HEK293 (cell line): ENCODE measurements around the gene NINJ2.

ENCODE experiments used
- GLI4 ChIP-seq: fragments of 450-650 bp; formaldehyde crosslinking; IDR thresholded peaks from 2 replicates; pipeline ENCODE4 v1.5.1; 2016; ENCODE audit warnings: missing biosample characterization, missing genetic modification characterization
- IKZF3 ChIP-seq: fragments of 450-650 bp; IDR thresholded peaks from 2 replicates; pipeline ENCODE4 v1.5.0; 2018; ENCODE audit warnings: missing biosample characterization, mild to moderate bottlenecking, missing genetic modification characterization, moderate library complexity
- KLF10 ChIP-seq: fragments of 450-650 bp; IDR thresholded peaks from 2 replicates; pipeline ENCODE4 v1.5.1; 2018; ENCODE audit warnings: missing biosample characterization, mild to moderate bottlenecking, missing genetic modification characterization
- REPIN1 ChIP-seq: fragments of 450-650 bp; formaldehyde crosslinking; IDR thresholded peaks from 2 replicates; pipeline ENCODE4 v1.5.1; 2017; ENCODE audit warnings: missing biosample characterization, missing genetic modification characterization, low read depth
- TRIM28 ChIP-seq: IDR thresholded peaks from 2 replicates; pipeline ENCODE4 v1.6.1; 2011; ENCODE audit warnings: low read length, control low read depth, borderline replicate concordance
- ZFP37 ChIP-seq: fragments of 450-650 bp; formaldehyde crosslinking; IDR thresholded peaks from 2 replicates; pipeline ENCODE4 v1.5.1; 2016; ENCODE audit warnings: missing biosample characterization, missing genetic modification characterization
- ZFP41 ChIP-seq: fragments of 450-650 bp; formaldehyde crosslinking; IDR thresholded peaks from 2 replicates; pipeline ENCODE4 v1.5.1; 2016; ENCODE audit warnings: missing biosample characterization, missing genetic modification characterization, borderline replicate concordance
- ZNF114 ChIP-seq: fragments of 450-650 bp; formaldehyde crosslinking; IDR thresholded peaks from 2 replicates; pipeline ENCODE4 v1.5.0; 2017; ENCODE audit warnings: missing biosample characterization, missing genetic modification characterization
- ZNF121 ChIP-seq: fragments of 450-650 bp; formaldehyde crosslinking; IDR thresholded peaks from 2 replicates; pipeline ENCODE4 v1.5.1; 2016; ENCODE audit warnings: missing biosample characterization, missing genetic modification characterization
- ZNF132 ChIP-seq: fragments of 450-650 bp; formaldehyde crosslinking; IDR thresholded peaks from 2 replicates; pipeline ENCODE4 v1.5.1; 2017; ENCODE audit warnings: missing biosample characterization, missing genetic modification characterization, borderline replicate concordance
- ZNF221 ChIP-seq: fragments of 450-650 bp; formaldehyde crosslinking; IDR thresholded peaks from 2 replicates; pipeline ENCODE4 v1.5.1; 2017; ENCODE audit warnings: missing biosample characterization, missing genetic modification characterization, borderline replicate concordance
- ZNF248 ChIP-seq: fragments of 450-650 bp; formaldehyde crosslinking; IDR thresholded peaks from 2 replicates; pipeline ENCODE4 v1.5.1; 2017; ENCODE audit warnings: missing biosample characterization, missing genetic modification characterization
- ZNF341 ChIP-seq: fragments of 450-650 bp; formaldehyde crosslinking; IDR thresholded peaks from 2 replicates; pipeline ENCODE4; 2016; ENCODE audit warnings: low read depth, missing biosample characterization, missing genetic modification characterization
- ZNF394 ChIP-seq: fragments of 450-650 bp; formaldehyde crosslinking; IDR thresholded peaks from 2 replicates; pipeline ENCODE4 v1.5.1; 2016; ENCODE audit warnings: missing biosample characterization, missing genetic modification characterization, mild to moderate bottlenecking, moderate library complexity, borderline replicate concordance
- ZNF560 ChIP-seq: fragments of 450-650 bp; formaldehyde crosslinking; IDR thresholded peaks from 2 replicates; pipeline ENCODE4 v1.5.1; 2017; ENCODE audit warnings: missing biosample characterization, missing genetic modification characterization, borderline replicate concordance
- ZNF571 ChIP-seq: fragments of 450-650 bp; formaldehyde crosslinking; IDR thresholded peaks from 2 replicates; pipeline ENCODE4 v1.5.0; 2017; ENCODE audit warnings: missing biosample characterization, missing genetic modification characterization
- ZNF596 ChIP-seq: fragments of 450-650 bp; IDR thresholded peaks from 2 replicates; pipeline ENCODE4 v1.5.0; 2018; ENCODE audit warnings: missing biosample characterization, mild to moderate bottlenecking, missing genetic modification characterization, moderate library complexity
- ZNF610 ChIP-seq: fragments of 450-650 bp; formaldehyde crosslinking; IDR thresholded peaks from 2 replicates; pipeline ENCODE4 v1.5.1; 2016; ENCODE audit warnings: missing biosample characterization, missing genetic modification characterization, borderline replicate concordance
- ZNF670 ChIP-seq: fragments of 450-650 bp; formaldehyde crosslinking; IDR thresholded peaks from 2 replicates; pipeline ENCODE4 v1.5.1; 2016; ENCODE audit warnings: missing biosample characterization, missing genetic modification characterization, low read depth
- ZNF677 ChIP-seq: fragments of 450-650 bp; IDR thresholded peaks from 2 replicates; pipeline ENCODE4 v1.5.0; 2018; ENCODE audit warnings: missing biosample characterization, mild to moderate bottlenecking, missing genetic modification characterization, moderate library complexity
- ZNF776 ChIP-seq: fragments of 450-650 bp; formaldehyde crosslinking; IDR thresholded peaks from 2 replicates; pipeline ENCODE4 v1.5.0; 2017; ENCODE audit warnings: missing biosample characterization, missing genetic modification characterization, borderline replicate concordance
- ZNF785 ChIP-seq: fragments of 450-650 bp; formaldehyde crosslinking; IDR thresholded peaks from 2 replicates; pipeline ENCODE4 v1.5.1; 2016; ENCODE audit warnings: missing biosample characterization, missing genetic modification characterization
- ZXDB ChIP-seq: fragments of 450-650 bp; formaldehyde crosslinking; IDR thresholded peaks from 2 replicates; pipeline ENCODE4 v1.5.1; 2016; ENCODE audit warnings: missing biosample characterization, missing genetic modification characterization
- TF ChIP-seq, protein P1 (sequence below): fragments of 450-650 bp; formaldehyde crosslinking; IDR thresholded peaks from 2 replicates; pipeline ENCODE4 v1.5.1; 2016; ENCODE audit warnings: missing biosample characterization, missing genetic modification characterization
- TF ChIP-seq, protein P2 (sequence below): fragments of 450-650 bp; formaldehyde crosslinking; IDR thresholded peaks from 2 replicates; pipeline ENCODE4 v1.5.1; 2016; ENCODE audit warnings: missing biosample characterization, missing genetic modification characterization
- TF ChIP-seq, protein P3 (sequence below): fragments of 450-650 bp; formaldehyde crosslinking; IDR thresholded peaks from 2 replicates; pipeline ENCODE4 v1.5.1; 2016; ENCODE audit warnings: missing biosample characterization, missing genetic modification characterization, low read depth
- TF ChIP-seq, protein P4 (sequence below): fragments of 450-650 bp; formaldehyde crosslinking; optimal IDR thresholded peaks from 2 replicates; pipeline ENCODE3; 2016; ENCODE audit warnings: missing biosample characterization, mild to moderate bottlenecking, missing genetic modification characterization
- TF ChIP-seq, protein P5 (sequence below): fragments of 450-650 bp; formaldehyde crosslinking; IDR thresholded peaks from 2 replicates; pipeline ENCODE4 v1.5.1; 2016; ENCODE audit warnings: missing biosample characterization, missing genetic modification characterization
- TF ChIP-seq, protein P6 (sequence below): fragments of 450-650 bp; formaldehyde crosslinking; IDR thresholded peaks from 2 replicates; pipeline ENCODE4 v1.5.1; 2016; ENCODE audit warnings: missing biosample characterization, missing genetic modification characterization

NINJ2 gene

DNA sequence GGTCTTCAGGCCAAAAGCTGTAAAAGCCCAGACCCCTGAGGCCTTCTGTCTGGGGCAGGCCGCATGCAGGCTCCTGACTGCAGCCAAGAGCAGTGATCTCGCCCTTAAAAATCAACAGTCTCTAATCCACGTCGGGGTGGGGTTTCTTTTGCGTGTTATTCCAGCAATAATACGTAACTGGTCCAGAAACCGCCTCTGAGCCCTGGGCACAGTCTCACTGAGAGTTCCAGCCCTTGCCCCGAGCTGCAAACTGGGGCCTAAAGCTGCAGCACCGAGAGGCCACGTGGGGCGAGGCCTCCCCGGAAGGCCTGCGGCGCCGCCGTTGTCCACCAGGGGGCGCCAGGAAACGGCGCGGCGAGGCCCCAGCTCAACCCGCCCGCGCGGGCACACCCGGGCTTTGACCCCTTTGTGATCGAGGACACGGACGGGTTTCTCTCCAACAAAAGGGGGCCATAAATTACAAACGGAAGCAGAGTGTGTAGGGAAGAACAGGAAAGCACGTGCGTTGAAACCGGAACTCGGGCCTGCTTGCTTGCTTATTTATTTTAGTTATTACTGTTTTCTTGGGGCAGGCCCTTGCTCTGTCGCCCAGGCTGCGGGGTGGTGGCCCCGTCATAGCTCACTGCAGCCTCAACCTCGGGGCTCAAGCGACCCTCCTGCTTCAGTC lies 87.2 kb downstream of the NINJ2 start (continued):
- TF ChIP-seq, protein P1, sequence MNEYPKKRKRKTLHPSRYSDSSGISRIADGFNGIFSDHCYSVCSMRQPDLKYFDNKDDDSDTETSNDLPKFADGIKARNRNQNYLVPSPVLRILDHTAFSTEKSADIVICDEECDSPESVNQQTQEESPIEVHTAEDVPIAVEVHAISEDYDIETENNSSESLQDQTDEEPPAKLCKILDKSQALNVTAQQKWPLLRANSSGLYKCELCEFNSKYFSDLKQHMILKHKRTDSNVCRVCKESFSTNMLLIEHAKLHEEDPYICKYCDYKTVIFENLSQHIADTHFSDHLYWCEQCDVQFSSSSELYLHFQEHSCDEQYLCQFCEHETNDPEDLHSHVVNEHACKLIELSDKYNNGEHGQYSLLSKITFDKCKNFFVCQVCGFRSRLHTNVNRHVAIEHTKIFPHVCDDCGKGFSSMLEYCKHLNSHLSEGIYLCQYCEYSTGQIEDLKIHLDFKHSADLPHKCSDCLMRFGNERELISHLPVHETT (tag by site-specific recombination), result no peak
- TF ChIP-seq ZNF341 (tag by site-specific recombination) (no peak), ZNF610 (tag by site-specific recombination) (peak; percentile 69; the same call in 1 of the 2 replicates), ZNF560 (no peak), ZXDB (tag by site-specific recombination) (peak; percentile 82), ZFP41 (tag by site-specific recombination) (no peak), ZNF596 (no peak), GLI4 (tag by site-specific recombination) (no peak), ZNF121 (tag by site-specific recombination) (no peak; the same call in 1 of the 2 replicates), ZNF221 (tag by site-specific recombination) (no peak), ZNF776 (tag by site-specific recombination) (no peak), IKZF3 (tag by site-specific recombination) (no peak), KLF10 (no peak), ZNF571 (no peak), ZNF677 (tag by site-specific recombination) (no peak), ZNF785 (tag by site-specific recombination) (no peak), TRIM28 (no peak), REPIN1 (tag by site-specific recombination) (no peak), ZNF132 (no peak), ZNF248 (tag by site-specific recombination) (no peak), ZFP37 (tag by site-specific recombination) (peak; percentile 54; the same call in 1 of the 2 replicates), ZNF114 (tag by site-specific recombination) (no peak), ZNF394 (tag by site-specific recombination) (peak; percentile 71; the same call in 1 of the 2 replicates), ZNF670 (no peak)
- TF ChIP-seq, protein P2, sequence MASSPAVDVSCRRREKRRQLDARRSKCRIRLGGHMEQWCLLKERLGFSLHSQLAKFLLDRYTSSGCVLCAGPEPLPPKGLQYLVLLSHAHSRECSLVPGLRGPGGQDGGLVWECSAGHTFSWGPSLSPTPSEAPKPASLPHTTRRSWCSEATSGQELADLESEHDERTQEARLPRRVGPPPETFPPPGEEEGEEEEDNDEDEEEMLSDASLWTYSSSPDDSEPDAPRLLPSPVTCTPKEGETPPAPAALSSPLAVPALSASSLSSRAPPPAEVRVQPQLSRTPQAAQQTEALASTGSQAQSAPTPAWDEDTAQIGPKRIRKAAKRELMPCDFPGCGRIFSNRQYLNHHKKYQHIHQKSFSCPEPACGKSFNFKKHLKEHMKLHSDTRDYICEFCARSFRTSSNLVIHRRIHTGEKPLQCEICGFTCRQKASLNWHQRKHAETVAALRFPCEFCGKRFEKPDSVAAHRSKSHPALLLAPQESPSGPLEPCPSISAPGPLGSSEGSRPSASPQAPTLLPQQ (tag by site-specific recombination), result peak; percentile 86
- TF ChIP-seq, protein P3, sequence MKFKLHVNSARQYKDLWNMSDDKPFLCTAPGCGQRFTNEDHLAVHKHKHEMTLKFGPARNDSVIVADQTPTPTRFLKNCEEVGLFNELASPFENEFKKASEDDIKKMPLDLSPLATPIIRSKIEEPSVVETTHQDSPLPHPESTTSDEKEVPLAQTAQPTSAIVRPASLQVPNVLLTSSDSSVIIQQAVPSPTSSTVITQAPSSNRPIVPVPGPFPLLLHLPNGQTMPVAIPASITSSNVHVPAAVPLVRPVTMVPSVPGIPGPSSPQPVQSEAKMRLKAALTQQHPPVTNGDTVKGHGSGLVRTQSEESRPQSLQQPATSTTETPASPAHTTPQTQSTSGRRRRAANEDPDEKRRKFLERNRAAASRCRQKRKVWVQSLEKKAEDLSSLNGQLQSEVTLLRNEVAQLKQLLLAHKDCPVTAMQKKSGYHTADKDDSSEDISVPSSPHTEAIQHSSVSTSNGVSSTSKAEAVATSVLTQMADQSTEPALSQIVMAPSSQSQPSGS, result no peak
- TF ChIP-seq, protein P4, sequence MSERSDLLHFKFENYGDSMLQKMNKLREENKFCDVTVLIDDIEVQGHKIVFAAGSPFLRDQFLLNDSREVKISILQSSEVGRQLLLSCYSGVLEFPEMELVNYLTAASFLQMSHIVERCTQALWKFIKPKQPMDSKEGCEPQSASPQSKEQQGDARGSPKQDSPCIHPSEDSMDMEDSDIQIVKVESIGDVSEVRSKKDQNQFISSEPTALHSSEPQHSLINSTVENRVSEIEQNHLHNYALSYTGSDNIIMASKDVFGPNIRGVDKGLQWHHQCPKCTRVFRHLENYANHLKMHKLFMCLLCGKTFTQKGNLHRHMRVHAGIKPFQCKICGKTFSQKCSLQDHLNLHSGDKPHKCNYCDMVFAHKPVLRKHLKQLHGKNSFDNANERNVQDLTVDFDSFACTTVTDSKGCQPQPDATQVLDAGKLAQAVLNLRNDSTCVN (tag by site-specific recombination), result peak; percentile 77
- TF ChIP-seq, protein P5, sequence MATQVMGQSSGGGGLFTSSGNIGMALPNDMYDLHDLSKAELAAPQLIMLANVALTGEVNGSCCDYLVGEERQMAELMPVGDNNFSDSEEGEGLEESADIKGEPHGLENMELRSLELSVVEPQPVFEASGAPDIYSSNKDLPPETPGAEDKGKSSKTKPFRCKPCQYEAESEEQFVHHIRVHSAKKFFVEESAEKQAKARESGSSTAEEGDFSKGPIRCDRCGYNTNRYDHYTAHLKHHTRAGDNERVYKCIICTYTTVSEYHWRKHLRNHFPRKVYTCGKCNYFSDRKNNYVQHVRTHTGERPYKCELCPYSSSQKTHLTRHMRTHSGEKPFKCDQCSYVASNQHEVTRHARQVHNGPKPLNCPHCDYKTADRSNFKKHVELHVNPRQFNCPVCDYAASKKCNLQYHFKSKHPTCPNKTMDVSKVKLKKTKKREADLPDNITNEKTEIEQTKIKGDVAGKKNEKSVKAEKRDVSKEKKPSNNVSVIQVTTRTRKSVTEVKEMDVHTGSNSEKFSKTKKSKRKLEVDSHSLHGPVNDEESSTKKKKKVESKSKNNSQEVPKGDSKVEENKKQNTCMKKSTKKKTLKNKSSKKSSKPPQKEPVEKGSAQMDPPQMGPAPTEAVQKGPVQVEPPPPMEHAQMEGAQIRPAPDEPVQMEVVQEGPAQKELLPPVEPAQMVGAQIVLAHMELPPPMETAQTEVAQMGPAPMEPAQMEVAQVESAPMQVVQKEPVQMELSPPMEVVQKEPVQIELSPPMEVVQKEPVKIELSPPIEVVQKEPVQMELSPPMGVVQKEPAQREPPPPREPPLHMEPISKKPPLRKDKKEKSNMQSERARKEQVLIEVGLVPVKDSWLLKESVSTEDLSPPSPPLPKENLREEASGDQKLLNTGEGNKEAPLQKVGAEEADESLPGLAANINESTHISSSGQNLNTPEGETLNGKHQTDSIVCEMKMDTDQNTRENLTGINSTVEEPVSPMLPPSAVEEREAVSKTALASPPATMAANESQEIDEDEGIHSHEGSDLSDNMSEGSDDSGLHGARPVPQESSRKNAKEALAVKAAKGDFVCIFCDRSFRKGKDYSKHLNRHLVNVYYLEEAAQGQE (tag by site-specific recombination), result no peak
- TF ChIP-seq, protein P6, sequence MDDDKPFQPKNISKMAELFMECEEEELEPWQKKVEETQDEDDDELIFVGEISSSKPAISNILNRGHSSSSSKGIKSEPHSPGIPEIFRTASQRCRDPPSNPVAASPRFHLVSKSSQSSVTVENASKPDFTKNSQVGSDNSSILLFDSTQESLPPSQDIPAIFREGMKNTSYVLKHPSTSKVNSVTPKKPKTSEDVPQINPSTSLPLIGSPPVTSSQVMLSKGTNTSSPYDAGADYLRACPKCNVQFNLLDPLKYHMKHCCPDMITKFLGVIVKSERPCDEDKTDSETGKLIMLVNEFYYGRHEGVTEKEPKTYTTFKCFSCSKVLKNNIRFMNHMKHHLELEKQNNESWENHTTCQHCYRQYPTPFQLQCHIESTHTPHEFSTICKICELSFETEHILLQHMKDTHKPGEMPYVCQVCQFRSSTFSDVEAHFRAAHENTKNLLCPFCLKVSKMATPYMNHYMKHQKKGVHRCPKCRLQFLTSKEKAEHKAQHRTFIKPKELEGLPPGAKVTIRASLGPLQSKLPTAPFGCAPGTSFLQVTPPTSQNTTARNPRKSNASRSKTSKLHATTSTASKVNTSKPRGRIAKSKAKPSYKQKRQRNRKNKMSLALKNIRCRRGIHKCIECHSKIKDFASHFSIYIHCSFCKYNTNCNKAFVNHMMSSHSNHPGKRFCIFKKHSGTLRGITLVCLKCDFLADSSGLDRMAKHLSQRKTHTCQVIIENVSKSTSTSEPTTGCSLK (tag by site-specific recombination), result no peak
